Measurements from ENCODE around the gene GATM. TPM values are rescaled to one million over a fixed set of nuclear protein-coding genes. Genes with fewer than 3 reads are reported as not detected.

Gene GATM
- total and polyA plus RNA-seq, 10 of the 15 experiments (the other 5 are each of a cell fraction or from before 2014, with no cell fraction given) = 11.7 to 83.1 (median 38.2) TPM

DNA sequence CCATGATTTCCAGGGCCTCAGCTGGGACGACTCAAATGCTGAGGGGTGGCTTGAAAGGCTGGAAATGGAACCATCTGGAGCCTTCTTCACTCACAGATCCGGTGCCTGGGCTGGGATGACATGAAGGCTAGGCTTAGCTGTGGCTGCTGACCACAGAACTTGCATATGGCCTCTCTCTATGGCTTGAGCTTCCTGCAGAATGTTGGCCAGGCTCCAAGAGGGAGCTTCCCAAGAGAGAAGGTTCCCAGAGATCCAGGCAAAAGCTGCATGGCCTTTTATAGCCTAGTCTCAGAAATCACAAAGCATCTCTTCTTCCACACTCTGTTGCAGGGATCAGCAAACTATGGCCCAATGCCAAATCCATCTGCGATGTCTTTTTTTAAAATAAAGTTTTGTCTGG, 44.8 kb downstream of the GATM start:
- no peak for FAIRE-seq
- intact Hi-C loops (cut with micrococcal nuclease; ENCODE audit: unreplicated experiment) = no loop called here

More for the DNA sequence above, 44.8 kb downstream of the GATM start:
- TF ChIP-seq, protein P1, sequence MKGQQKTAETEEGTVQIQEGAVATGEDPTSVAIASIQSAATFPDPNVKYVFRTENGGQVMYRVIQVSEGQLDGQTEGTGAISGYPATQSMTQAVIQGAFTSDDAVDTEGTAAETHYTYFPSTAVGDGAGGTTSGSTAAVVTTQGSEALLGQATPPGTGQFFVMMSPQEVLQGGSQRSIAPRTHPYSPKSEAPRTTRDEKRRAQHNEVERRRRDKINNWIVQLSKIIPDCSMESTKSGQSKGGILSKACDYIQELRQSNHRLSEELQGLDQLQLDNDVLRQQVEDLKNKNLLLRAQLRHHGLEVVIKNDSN (IDR thresholded peaks at IDR 0.05; ENCODE audit: borderline replicate concordance, extremely low read length, insufficient read depth, low read depth, low read length) = no peak
- TF ChIP-seq HDGF (IDR thresholded peaks at IDR 0.05) = no peak
- no peak for TF ChIP-seq CBFB (IDR thresholded peaks at IDR 0.05; ENCODE audit: low read depth)
- TF ChIP-seq ZNF622 (IDR thresholded peaks at IDR 0.05) = no peak
- TF ChIP-seq ZBTB33 (IDR thresholded peaks at IDR 0.05) = no peak
- TF ChIP-seq HDAC6 (IDR thresholded peaks at IDR 0.05; ENCODE audit: unreplicated experiment) = no peak
- TF ChIP-seq RCOR1 (conservative IDR thresholded peaks at IDR 0.05; ENCODE audit: low read depth, low read length) = no peak
- no peak for TF ChIP-seq FOXM1 (IDR thresholded peaks at IDR 0.05; ENCODE audit: low read depth, low read length)
- TF ChIP-seq TARDBP (IDR thresholded peaks at IDR 0.05; ENCODE audit: borderline replicate concordance) = no peak
- TF ChIP-seq SREBF2 (IDR thresholded peaks at IDR 0.05; ENCODE audit: low read length) = no peak
- no peak for TF ChIP-seq EGR1 (IDR thresholded peaks at IDR 0.05; ENCODE audit: borderline replicate concordance in 1 of 2, low read depth in 2 of 2, low read length in 2 of 2)
- TF ChIP-seq LARP7 (IDR thresholded peaks at IDR 0.05) = no peak
- no peak for TF ChIP-seq NFYA (IDR thresholded peaks at IDR 0.05; ENCODE audit: borderline replicate concordance, low read depth, low read length)
- no peak for TF ChIP-seq RAD21 (IDR thresholded peaks at IDR 0.05; ENCODE audit: insufficient read depth, low read depth, low read length)
- no peak for TF ChIP-seq NR2F1 (conservative IDR thresholded peaks at IDR 0.05)
- TF ChIP-seq, protein P2, sequence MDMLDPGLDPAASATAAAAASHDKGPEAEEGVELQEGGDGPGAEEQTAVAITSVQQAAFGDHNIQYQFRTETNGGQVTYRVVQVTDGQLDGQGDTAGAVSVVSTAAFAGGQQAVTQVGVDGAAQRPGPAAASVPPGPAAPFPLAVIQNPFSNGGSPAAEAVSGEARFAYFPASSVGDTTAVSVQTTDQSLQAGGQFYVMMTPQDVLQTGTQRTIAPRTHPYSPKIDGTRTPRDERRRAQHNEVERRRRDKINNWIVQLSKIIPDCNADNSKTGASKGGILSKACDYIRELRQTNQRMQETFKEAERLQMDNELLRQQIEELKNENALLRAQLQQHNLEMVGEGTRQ (IDR thresholded peaks at IDR 0.05; ENCODE audit: borderline replicate concordance, low read depth, low read length) = no peak
- TF ChIP-seq ZBTB4 (CRISPR knock-in tag; IDR thresholded peaks at IDR 0.05) = no peak
- H3K27ac ChIP-seq (ENCODE audit: control insufficient read depth, insufficient read depth) = no peak overlapping the region
- no peak overlapping the region for H3K4me2 ChIP-seq (ENCODE audit: control insufficient read depth, insufficient read depth)
- H3K27me3 ChIP-seq (replicated peaks in 1 of 2; ENCODE audit: control insufficient read depth in 2 of 2, insufficient read depth in 2 of 2, low read length in 1 of 2) = no peaks in the 10 kb centered on the region
- no peaks in the 10 kb centered on the region for H3K79me2 ChIP-seq (ENCODE audit: control insufficient read depth, insufficient read depth, low read length)
- CTCF ChIA-PET = interaction anchor here (0.8 to 1.0 kb wide), 2 partner anchors 11 to 31 kb away, joined by 3 to 4 read pairs; no protein-coding TSS in a partner anchor
- no peaks in the 10 kb centered on the region for H3K36me3 ChIP-seq (ENCODE audit: control insufficient read depth in 2 of 2, insufficient read depth in 2 of 2, low read length in 1 of 2)
- in situ Hi-C loops (cut with MboI) = no loop called here
- H3K9ac ChIP-seq (ENCODE audit: control insufficient read depth, insufficient read depth, low read length) = no peak overlapping the region
- RAD21 ChIA-PET (ENCODE audit: unreplicated experiment) = no interaction called here
- POLR2A ChIA-PET = no interaction called here
- peaks cover 4% of the 10 kb centered on the region; the same call in 1 of the 2 replicates for H3K4me1 ChIP-seq (ENCODE audit: control insufficient read depth, insufficient read depth, low read length)
- ATAC-seq (no peak), DNase-seq (ENCODE audit: low read depth, low spot score) (no peak)
- H4K20me1 ChIP-seq (ENCODE audit: control insufficient read depth, insufficient read depth) = no peaks in the 10 kb centered on the region
- SMC1A ChIA-PET (ENCODE audit: uncharacterized antibody, unreplicated experiment) = interaction anchor here (1.0 to 1.1 kb wide), 2 partner anchors 10 to 16 kb away, joined by 3 to 4 read pairs; no protein-coding TSS in a partner anchor
- H3K4me3 ChIP-seq = no peak overlapping the region
- no peaks in the 10 kb centered on the region for H3K9me3 ChIP-seq (replicated peaks; ENCODE audit: control insufficient read depth, insufficient read depth, low read length)
- no TSS peak for BruUV-seq (replicated peaks)
- WGBS (ENCODE audit: insufficient coverage, insufficient replicate concordance, low lambda C conversion rate, missing lambda C conversion rate) = 16% methylated on average over 3 of the region's 3 CpGs
- H2AFZ ChIP-seq (ENCODE audit: control insufficient read depth, low read depth, low read length) = no peak overlapping the region

Measured in GM12878 (cell line).